Hepatocyte (in vitro differentiated cells): ENCODE results near the gene UTS2B.

Source experiments
- CTCF ChIP-seq: fragments of 200-600 bp; sonication (generic); IDR thresholded peaks from 2 replicates; pipeline ENCODE4 v1.5.1; 2016; ENCODE audit warnings: antibody characterized with exemption, mild to moderate bottlenecking; ENCODE audit not compliant: poor library complexity
- EZH2phosphoT487 ChIP-seq: fragments of 200-600 bp; sonication (generic); IDR thresholded peaks from one replicate; pipeline ENCODE4 v1.6.1; 2018; ENCODE audit warnings: antibody characterized with exemption, mild to moderate bottlenecking, low read depth, moderate library complexity; ENCODE audit not compliant: unreplicated experiment, severe bottlenecking

GRCh38 chr3:191244242-191244867 is 86.0 kb downstream of the UTS2B start:
- TF ChIP-seq CTCF (peak; percentile 57), EZH2phosphoT487 (no peak)
